ENCODE data around the gene GRB10.
"Not testable (repeated sequence)": the region's sequence is repeated elsewhere in the genome, so short reads cannot be mapped to it uniquely, and the experiment has no call there.

The GRB10 gene

GRCh38 chr7:50554431-50555322, 228.0 kb downstream of the GRB10 start:
- no peak overlapping the region for H3K4me3 ChIP-seq (ENCODE audit: low read length)
- no peak for TF ChIP-seq ZNF274 (IDR thresholded peaks at IDR 0.05; ENCODE audit: low read depth, low read length)

GRCh38 chr7:50553973-50554372, 228.7 kb downstream of the GRB10 start:
- H3K4me3 ChIP-seq (ENCODE audit: low read length): no peak overlapping the region
- no peak for TF ChIP-seq ZNF274 (IDR thresholded peaks at IDR 0.05; ENCODE audit: low read depth, low read length)

- no peak for TF ChIP-seq ZNF274 (IDR thresholded peaks at IDR 0.05; ENCODE audit: low read depth, low read length)
- no peak overlapping the region for H3K4me3 ChIP-seq (ENCODE audit: low read length)
Observed at GRCh38 chr7:50552921-50553320, 229.8 kb downstream of the GRB10 start.

- no peak overlapping the region for H3K4me3 ChIP-seq (ENCODE audit: low read length)
- TF ChIP-seq ZNF274 (IDR thresholded peaks at IDR 0.05; ENCODE audit: low read depth, low read length): no peak
Observed at GRCh38 chr7:50552139-50552538, 230.6 kb downstream of the GRB10 start.

- H3K4me3 ChIP-seq (ENCODE audit: low read length): not testable (repeated sequence)
Observed at GRCh38 chr7:50545613-50546012, 237.1 kb downstream of the GRB10 start.

GRCh38 chr7:50544992-50545391, 237.7 kb downstream of the GRB10 start:
- TF ChIP-seq ZNF274 (IDR thresholded peaks at IDR 0.05; ENCODE audit: low read depth, low read length): no peak

GRCh38 chr7:50543776-50544442, 238.8 kb downstream of the GRB10 start:
- TF ChIP-seq ZNF274 (IDR thresholded peaks at IDR 0.05; ENCODE audit: low read depth, low read length): no peak
- H3K4me3 ChIP-seq (ENCODE audit: low read length): no peak overlapping the region

More at GRCh38 chr7:50544992-50545391, 237.7 kb downstream of the GRB10 start:
- no peak overlapping the region for H3K4me3 ChIP-seq (ENCODE audit: low read length)

GRCh38 chr7:50542132-50542531, 240.6 kb downstream of the GRB10 start:
- no peak for TF ChIP-seq ZNF274 (IDR thresholded peaks at IDR 0.05; ENCODE audit: low read depth, low read length)
- no peak overlapping the region for H3K4me3 ChIP-seq (ENCODE audit: low read length)

GRCh38 chr7:50540785-50541579, 241.7 kb downstream of the GRB10 start:
- TF ChIP-seq ZNF274 (IDR thresholded peaks at IDR 0.05; ENCODE audit: low read depth, low read length): no peak
- no peak overlapping the region for H3K4me3 ChIP-seq (ENCODE audit: low read length)
